Thyroid gland (tissue), 4 donors: ENCODE measurements around the gene GRAMD4.
A peak's percentile ranks its signal among the peaks of the same experiment; 100 is the strongest.

ENCODE experiments used
- CTCF ChIP-seq, 6 experiments: fragments of 200-600 bp in 3 of 6; fragments of 450-650 bp in 3 of 6; sonication (generic) in 3 of 6; IDR thresholded peaks; one replicate each; pipeline ENCODE4 v1.5.1; 2016 to 2019; ENCODE audit warnings: antibody characterized with exemption in 6 of 6, mild to moderate bottlenecking in 2 of 6, inconsistent platforms in 1 of 6, moderate library complexity in 1 of 6
- POLR2A ChIP-seq, 2 donors: fragments of 450-650 bp; IDR thresholded peaks; one replicate each; pipeline ENCODE4 v1.6.1; 2017; ENCODE audit warnings: antibody characterized with exemption in 2 of 2, mild to moderate bottlenecking in 2 of 2, moderate library complexity in 1 of 2

- TF ChIP-seq CTCF (IDR thresholded peaks at IDR 0.05): no peak
- peak in 1 of 2 donors; percentile 44 for TF ChIP-seq POLR2A (IDR thresholded peaks at IDR 0.05)
These were observed 29.9 kb upstream of the GRAMD4 start for GRCh38 chr22:46590334-46590733.
